Measurements from ENCODE around the gene RETNLB. TPM values are rescaled to one million over a fixed set of nuclear protein-coding genes. Genes with fewer than 3 reads are reported as not detected.

Gene RETNLB
- polyA plus RNA-seq, 3 donors, result not detected

- Histone ChIP-seq H3K4me2 (replicated peaks; ENCODE audit: extremely low read depth, low read length, poor library complexity, severe bottlenecking) (no peak overlapping the region), H3K27ac (ENCODE audit: low read depth in 1 of 2, low read length in 2 of 2) (no peak overlapping the region), H3K4me3 (replicated peaks in 1 of 3; ENCODE audit: low read depth in 2 of 3, low read length in 3 of 3) (no peak overlapping the region), H3K79me2 (ENCODE audit: insufficient read depth, low read length) (no peaks in the 10 kb centered on the region), H4K20me1 (ENCODE audit: insufficient read depth, low read length) (no peaks in the 10 kb centered on the region), H3K4me1 (ENCODE audit: control insufficient read depth in 1 of 2, insufficient read depth in 2 of 2, low read length in 2 of 2) (no peaks in the 10 kb centered on the region), H3K36me3 (replicated peaks in 1 of 2; ENCODE audit: control insufficient read depth in 1 of 2, insufficient read depth in 2 of 2, low read length in 2 of 2) (no peaks in the 10 kb centered on the region), H3K27me3 (ENCODE audit: control insufficient read depth in 2 of 2, insufficient read depth in 2 of 2, low read length in 2 of 2) (no peaks in the 10 kb centered on the region), H2AFZ (ENCODE audit: insufficient read depth, low read depth, low read length, poor library complexity, severe bottlenecking) (no peak overlapping the region), H3K9me3 (replicated peaks in 1 of 2; ENCODE audit: control insufficient read depth in 1 of 2, insufficient read depth in 1 of 2, low read length in 2 of 2) (no peaks in the 10 kb centered on the region), H3K9ac (ENCODE audit: insufficient read depth, low read length, poor library complexity, severe bottlenecking) (no peak overlapping the region)
- Mint-ChIP-seq H3K9me3 (peaks cover 0 to 7% (median 3%) of the 10 kb centered on the region in 7 donors), H3K27me3 (ENCODE audit: low read depth in 3 of 3) (peaks cover 0 to 2% (median 0%) of the 10 kb centered on the region in 3 donors), H3K27ac (no peak overlapping the region), H3K4me3 (no peak overlapping the region), H3K36me3 (no peaks in the 10 kb centered on the region), H3K4me1 (no peaks in the 10 kb centered on the region)
- TF ChIP-seq CTCF (IDR thresholded peaks at IDR 0.05), result no peak
- intact Hi-C loops (cut with micrococcal nuclease), result no loop called here
- 96% methylated on average over 4 of the region's 4 CpGs for WGBS (ENCODE audit: insufficient coverage)
- no peak for DNase-seq
Observed at GRCh38 chr3:108804966-108805365, 47.8 kb upstream of the RETNLB start.

GRCh38 chr3:108804437-108804836 lies 47.2 kb upstream of the RETNLB start:
- Histone ChIP-seq H3K27ac (ENCODE audit: low read depth in 1 of 2, low read length in 2 of 2) (no peak overlapping the region), H2AFZ (ENCODE audit: insufficient read depth, low read depth, low read length, poor library complexity, severe bottlenecking) (no peak overlapping the region), H3K4me1 (ENCODE audit: control insufficient read depth in 1 of 2, insufficient read depth in 2 of 2, low read length in 2 of 2) (no peaks in the 10 kb centered on the region), H3K27me3 (ENCODE audit: control insufficient read depth in 2 of 2, insufficient read depth in 2 of 2, low read length in 2 of 2) (no peaks in the 10 kb centered on the region), H3K36me3 (replicated peaks in 1 of 2; ENCODE audit: control insufficient read depth in 1 of 2, insufficient read depth in 2 of 2, low read length in 2 of 2) (no peaks in the 10 kb centered on the region), H3K9ac (ENCODE audit: insufficient read depth, low read length, poor library complexity, severe bottlenecking) (no peak overlapping the region), H3K4me2 (replicated peaks; ENCODE audit: extremely low read depth, low read length, poor library complexity, severe bottlenecking) (no peak overlapping the region), H3K9me3 (replicated peaks in 1 of 2; ENCODE audit: control insufficient read depth in 1 of 2, insufficient read depth in 1 of 2, low read length in 2 of 2) (no peaks in the 10 kb centered on the region), H3K79me2 (ENCODE audit: insufficient read depth, low read length) (no peaks in the 10 kb centered on the region), H3K4me3 (replicated peaks in 1 of 3; ENCODE audit: low read depth in 2 of 3, low read length in 3 of 3) (no peak overlapping the region), H4K20me1 (ENCODE audit: insufficient read depth, low read length) (no peaks in the 10 kb centered on the region)
- intact Hi-C loops (cut with micrococcal nuclease), result no loop called here
- Mint-ChIP-seq H3K27me3 (ENCODE audit: low read depth in 3 of 3) (peaks cover 0 to 2% (median 0%) of the 10 kb centered on the region in 3 donors), H3K4me1 (no peaks in the 10 kb centered on the region), H3K27ac (no peak overlapping the region), H3K4me3 (no peak overlapping the region), H3K36me3 (no peaks in the 10 kb centered on the region), H3K9me3 (peaks cover 0 to 7% (median 3%) of the 10 kb centered on the region in 7 donors)
- DNase-seq, result no peak
- no peak for TF ChIP-seq CTCF (IDR thresholded peaks at IDR 0.05)
- WGBS (ENCODE audit: insufficient coverage), result no CpG with 5 or more reads among the region's 2 CpGs

Measured in CD14-positive monocyte (primary cell).